ENCODE data around the gene CADM2. TPM values are rescaled to one million over a fixed set of nuclear protein-coding genes. Genes with fewer than 3 reads are reported as not detected.
"Not testable (repeated sequence)": the region's sequence is repeated elsewhere in the genome, so short reads cannot be mapped to it uniquely, and the experiment has no call there.

CADM2 gene
- total RNA-seq, 1 experiment from 2014 or later = not detected

DNA sequence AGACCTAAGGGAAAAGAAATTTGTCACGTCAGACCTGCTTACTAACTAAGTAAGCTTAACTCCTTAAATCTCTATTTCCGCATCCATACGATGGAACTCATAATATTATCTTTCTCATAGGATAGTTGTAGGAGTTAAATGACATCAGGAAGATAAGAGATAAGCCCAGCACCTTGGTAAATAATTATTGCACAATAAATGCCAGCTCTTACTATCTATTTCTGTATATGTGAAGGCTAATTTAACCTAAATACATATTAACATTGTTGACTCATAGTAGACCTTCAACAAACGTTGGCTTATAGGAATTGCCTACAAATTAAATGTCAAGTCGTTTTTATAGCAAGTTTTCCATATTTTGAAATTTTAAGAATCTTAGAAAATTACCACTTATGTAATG is 709.0 kb downstream of the CADM2 start:
- Histone ChIP-seq H3K36me3 (no peaks in the 10 kb centered on the region), H3K27me3 (replicated peaks) (no peaks in the 10 kb centered on the region), H3K4me1 (replicated peaks) (no peaks in the 10 kb centered on the region), H3K4me3 (no peak overlapping the region), H3K27ac (no peak overlapping the region), H3K9me3 (replicated peaks) (no peaks in the 10 kb centered on the region)
- DNase-seq (ENCODE audit: low read depth in 1 of 2, low spot score in 2 of 2) = no peak

DNA sequence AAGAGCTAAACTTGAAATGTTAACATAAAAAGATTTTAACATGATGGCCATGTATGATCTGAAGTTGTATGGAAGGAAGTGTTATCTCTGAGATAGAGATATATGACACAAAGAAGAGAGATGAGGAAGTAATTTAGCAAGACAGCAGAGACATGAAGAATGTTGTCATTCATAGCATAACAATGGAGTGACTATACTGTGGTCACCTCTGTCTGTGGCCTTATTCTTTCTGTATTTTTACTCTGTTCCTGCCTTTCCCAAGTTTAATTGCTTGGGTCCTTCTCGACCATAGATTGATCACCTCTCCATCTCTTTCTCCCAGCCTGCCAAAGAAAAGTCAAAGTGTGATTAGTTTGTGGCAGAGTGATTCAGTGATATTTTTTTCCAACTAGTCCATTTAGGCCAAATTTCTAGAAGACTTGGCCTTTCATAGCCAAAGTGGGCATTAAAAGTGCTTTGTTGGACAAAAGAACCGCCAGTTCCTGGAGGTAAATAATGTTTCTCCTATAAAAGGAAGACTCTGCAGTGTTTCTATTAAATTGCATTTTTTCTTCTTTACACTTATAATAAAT is 711.9 kb downstream of the CADM2 start:
- H3K27me3 ChIP-seq (replicated peaks) = no peaks in the 10 kb centered on the region
- no peaks in the 10 kb centered on the region for H3K4me1 ChIP-seq (replicated peaks)
- no peaks in the 10 kb centered on the region for H3K36me3 ChIP-seq
- H3K27ac ChIP-seq = no peak overlapping the region
- no peaks in the 10 kb centered on the region for H3K9me3 ChIP-seq (replicated peaks)
- no peak for DNase-seq (ENCODE audit: low read depth in 1 of 2, low spot score in 2 of 2)
- no peak overlapping the region for H3K4me3 ChIP-seq

DNA sequence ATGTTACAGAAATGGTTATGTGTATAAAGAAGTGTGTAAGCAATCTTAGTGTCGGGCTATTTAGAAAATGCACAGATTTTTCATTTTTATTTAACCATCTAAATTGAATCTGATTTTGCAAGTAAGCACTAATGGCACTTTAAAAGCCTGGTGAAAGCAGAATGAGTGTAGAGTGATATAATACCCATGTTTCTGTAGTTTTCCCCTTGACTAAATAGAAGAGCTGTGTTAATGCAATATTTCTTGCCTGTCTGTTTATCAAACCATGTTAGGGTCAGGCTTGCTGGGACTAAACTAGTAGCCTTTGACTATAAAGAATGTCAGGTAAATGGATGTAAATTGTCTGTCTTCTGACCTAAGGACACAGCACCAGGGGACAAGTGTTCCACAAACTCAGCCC is 714.0 kb downstream of the CADM2 start:
- Histone ChIP-seq H3K27me3 (replicated peaks) (no peaks in the 10 kb centered on the region), H3K27ac (no peak overlapping the region), H3K36me3 (no peaks in the 10 kb centered on the region), H3K4me3 (no peak overlapping the region), H3K9me3 (replicated peaks) (no peaks in the 10 kb centered on the region), H3K4me1 (replicated peaks) (no peaks in the 10 kb centered on the region)
- DNase-seq (ENCODE audit: low read depth in 1 of 2, low spot score in 2 of 2) = no peak

DNA sequence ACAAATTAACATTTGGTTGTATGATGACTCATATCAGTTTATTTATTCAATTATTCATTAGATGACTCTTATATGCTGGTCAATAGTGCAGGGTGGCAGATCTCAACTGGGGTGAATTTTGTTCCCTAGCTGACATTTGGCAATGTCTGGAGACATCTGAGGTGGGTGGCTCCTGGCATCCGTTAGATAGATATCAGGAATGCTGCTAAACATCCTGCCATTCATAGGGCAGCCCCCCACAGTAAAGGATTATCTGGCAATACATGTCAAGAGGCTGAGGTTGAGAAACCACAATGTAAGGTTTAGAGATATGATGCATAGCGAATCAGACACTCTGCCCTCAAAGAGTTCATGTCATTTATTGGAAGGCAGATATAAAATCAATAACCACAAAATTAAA is 719.9 kb downstream of the CADM2 start:
- DNase-seq (ENCODE audit: low read depth in 1 of 2, low spot score in 2 of 2) = no peak
- Histone ChIP-seq H3K27me3 (replicated peaks) (no peaks in the 10 kb centered on the region), H3K27ac (no peak overlapping the region), H3K36me3 (no peaks in the 10 kb centered on the region), H3K4me3 (no peak overlapping the region), H3K4me1 (replicated peaks) (no peaks in the 10 kb centered on the region), H3K9me3 (replicated peaks) (no peaks in the 10 kb centered on the region)

DNA sequence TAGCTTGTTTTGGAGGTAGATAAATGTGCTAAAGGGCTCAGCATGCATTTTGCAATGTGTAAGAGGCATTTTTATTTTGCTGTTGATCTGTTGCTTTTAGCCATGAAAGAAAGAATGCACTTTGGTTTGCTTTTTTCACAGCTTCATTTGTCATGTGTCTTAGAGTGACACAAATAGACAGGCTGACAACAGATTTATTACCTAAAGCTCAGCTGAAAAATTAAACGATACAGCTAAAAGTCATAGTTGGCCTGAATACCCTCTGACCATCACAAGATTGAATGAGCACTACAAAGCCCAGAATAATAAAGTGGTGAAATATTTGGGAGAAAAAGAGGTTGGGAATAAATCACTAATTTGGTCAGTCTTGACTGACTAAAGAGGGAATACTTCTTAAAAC is 723.1 kb downstream of the CADM2 start:
- Histone ChIP-seq H3K9me3 (replicated peaks) (no peaks in the 10 kb centered on the region), H3K27me3 (replicated peaks) (no peaks in the 10 kb centered on the region), H3K4me1 (replicated peaks) (no peaks in the 10 kb centered on the region), H3K27ac (no peak overlapping the region), H3K36me3 (no peaks in the 10 kb centered on the region), H3K4me3 (no peak overlapping the region)
- DNase-seq (ENCODE audit: low read depth in 1 of 2, low spot score in 2 of 2) = no peak

DNA sequence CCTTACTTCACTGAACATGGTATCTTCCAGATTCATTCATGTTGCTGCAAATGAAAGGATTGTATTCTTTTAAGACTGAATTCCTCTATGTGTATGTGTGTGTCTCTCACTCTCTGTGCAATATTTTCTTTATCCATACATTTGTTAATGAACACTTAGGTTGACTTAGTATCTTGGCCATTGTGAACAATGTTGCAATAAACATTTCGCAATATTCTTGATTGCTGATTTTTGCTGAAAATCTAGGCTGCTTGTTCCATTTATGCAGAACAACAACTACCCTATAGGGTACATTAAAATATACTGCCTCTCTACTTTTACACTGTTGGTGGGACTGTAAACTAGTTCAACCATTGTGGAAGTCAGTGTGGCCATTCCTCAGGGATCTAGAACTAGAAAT is 732.4 kb downstream of the CADM2 start:
- no peaks in the 10 kb centered on the region for H3K27me3 ChIP-seq (replicated peaks)
- no peak overlapping the region for H3K4me3 ChIP-seq
- no peaks in the 10 kb centered on the region for H3K9me3 ChIP-seq (replicated peaks)
- DNase-seq (ENCODE audit: low read depth in 1 of 2, low spot score in 2 of 2) = no peak
- no peak overlapping the region for H3K27ac ChIP-seq
- H3K4me1 ChIP-seq (replicated peaks) = no peaks in the 10 kb centered on the region
- H3K36me3 ChIP-seq = no peaks in the 10 kb centered on the region

DNA sequence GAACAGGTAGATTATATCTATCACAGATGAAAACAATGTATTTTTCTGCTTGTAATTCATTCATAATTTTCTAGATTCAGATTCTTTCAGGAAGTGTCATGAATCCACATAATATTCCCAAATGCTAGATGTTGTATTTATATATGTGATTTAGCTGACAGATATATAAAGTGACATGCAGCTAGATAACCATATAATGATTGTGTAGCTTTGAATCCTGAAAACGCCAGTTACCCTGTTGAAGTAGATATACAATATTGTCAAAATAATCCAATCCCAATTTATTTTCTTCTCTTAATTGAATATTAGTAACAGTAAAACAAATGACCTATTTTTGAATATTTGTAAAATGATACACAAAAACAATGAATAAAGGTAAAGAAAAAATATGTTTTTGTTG is 738.4 kb downstream of the CADM2 start:
- Histone ChIP-seq H3K4me3 (no peak overlapping the region), H3K36me3 (no peaks in the 10 kb centered on the region), H3K27ac (no peak overlapping the region), H3K27me3 (replicated peaks) (no peaks in the 10 kb centered on the region), H3K9me3 (replicated peaks) (no peaks in the 10 kb centered on the region), H3K4me1 (replicated peaks) (no peaks in the 10 kb centered on the region)
- DNase-seq (ENCODE audit: low read depth in 1 of 2, low spot score in 2 of 2) = no peak

DNA sequence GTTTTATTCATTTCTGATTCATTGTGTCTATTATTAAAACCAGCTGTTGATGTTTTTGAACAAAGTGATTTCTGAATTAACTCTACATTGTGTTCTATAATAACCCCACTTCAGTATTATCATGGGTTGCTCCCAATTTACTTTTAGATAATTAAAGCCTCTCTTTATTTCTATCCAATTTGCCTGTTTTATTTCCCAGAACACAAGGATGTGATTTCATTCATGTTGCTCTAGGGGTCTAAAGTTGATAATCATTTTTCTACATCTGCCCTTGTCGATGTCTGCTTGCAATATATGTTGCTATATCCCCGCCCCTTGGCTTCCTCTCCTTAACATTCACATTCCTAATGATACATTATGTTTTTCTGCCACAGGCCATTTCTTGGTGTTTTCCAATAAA is 747.3 kb downstream of the CADM2 start:
- Histone ChIP-seq H3K27ac (no peak overlapping the region), H3K36me3 (no peaks in the 10 kb centered on the region)

DNA sequence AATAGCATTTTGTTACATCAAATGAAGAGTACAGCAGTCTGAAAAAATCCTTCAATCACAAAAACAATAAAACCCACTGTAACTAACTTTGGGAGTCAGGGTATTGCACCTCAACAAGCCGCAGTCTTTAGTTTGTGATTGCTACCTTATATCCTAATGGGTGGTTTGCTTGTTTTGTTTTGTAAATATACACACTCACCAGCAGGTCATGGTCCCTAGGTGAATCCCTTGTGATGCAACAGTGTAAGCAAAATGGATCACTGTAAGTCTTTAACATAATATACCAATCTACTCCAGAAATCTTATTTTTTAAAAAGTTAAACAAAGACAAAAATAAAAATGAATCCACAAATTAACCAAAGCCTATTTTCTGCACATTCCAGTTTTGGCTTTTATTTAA is 749.5 kb downstream of the CADM2 start:
- H3K9me3 ChIP-seq (replicated peaks); H3K4me1 ChIP-seq (replicated peaks); H3K36me3 ChIP-seq; DNase-seq (ENCODE audit: low read depth in 1 of 2, low spot score in 2 of 2); H3K27ac ChIP-seq; H3K4me3 ChIP-seq; H3K27me3 ChIP-seq (replicated peaks): not testable (repeated sequence)

More for the DNA sequence above, 747.3 kb downstream of the CADM2 start:
- H3K4me3 ChIP-seq = no peak overlapping the region
- H3K27me3 ChIP-seq (replicated peaks) = no peaks in the 10 kb centered on the region
- H3K4me1 ChIP-seq (replicated peaks) = no peaks in the 10 kb centered on the region
- DNase-seq (ENCODE audit: low read depth in 1 of 2, low spot score in 2 of 2) = no peak
- H3K9me3 ChIP-seq (replicated peaks) = no peaks in the 10 kb centered on the region

DNA sequence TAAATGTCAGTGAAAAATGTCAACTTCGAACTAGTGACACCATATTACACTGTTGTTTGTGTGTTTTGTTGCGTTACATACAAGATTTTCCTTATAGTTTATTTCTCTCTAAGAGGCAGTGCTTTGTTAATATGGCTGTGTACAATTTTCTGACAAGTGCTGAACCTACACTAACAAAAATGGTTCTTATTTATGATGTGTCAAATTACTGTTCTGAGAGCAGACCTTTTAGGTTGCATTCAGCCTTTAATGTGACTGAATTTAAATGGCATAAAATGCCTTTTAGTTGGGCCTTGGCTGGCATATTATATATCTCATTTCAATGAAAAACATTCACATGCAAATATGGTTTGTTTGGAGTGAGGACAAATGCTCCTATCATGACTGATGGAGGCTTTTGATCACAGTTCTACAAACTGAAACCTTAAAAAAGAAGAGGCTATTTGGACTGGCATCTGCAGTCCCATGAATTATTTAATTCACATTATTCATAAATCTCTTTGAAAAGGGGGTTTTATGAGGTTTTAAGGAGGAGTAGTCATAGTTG is 750.6 kb downstream of the CADM2 start:
- Histone ChIP-seq H3K4me1 (replicated peaks) (no peaks in the 10 kb centered on the region), H3K9me3 (replicated peaks) (no peaks in the 10 kb centered on the region), H3K27ac (no peak overlapping the region), H3K4me3 (no peak overlapping the region), H3K27me3 (replicated peaks) (no peaks in the 10 kb centered on the region), H3K36me3 (no peaks in the 10 kb centered on the region)
- no peak for DNase-seq (ENCODE audit: low read depth in 1 of 2, low spot score in 2 of 2)

DNA sequence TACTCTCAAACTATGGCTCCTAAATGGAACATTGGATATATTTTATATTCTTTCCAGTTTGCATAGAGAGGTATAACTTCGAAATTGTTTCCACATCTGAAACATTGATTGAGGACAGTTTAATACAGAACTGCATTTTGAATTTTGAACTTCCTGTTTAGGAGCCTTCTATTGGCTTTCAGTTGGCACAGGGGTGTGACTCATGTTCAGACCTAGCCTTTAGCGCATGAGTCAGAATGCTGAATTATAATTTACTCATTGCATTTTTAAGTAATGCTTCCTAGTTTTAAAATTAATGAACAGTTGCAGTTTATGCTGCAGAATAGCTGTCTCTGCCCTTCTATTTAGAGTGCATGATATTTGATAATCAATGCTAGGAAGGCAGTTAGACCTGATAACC is 751.7 kb downstream of the CADM2 start:
- Histone ChIP-seq H3K4me1 (replicated peaks) (no peaks in the 10 kb centered on the region), H3K9me3 (replicated peaks) (no peaks in the 10 kb centered on the region), H3K36me3 (no peaks in the 10 kb centered on the region), H3K27me3 (replicated peaks) (no peaks in the 10 kb centered on the region), H3K4me3 (no peak overlapping the region), H3K27ac (no peak overlapping the region)
- DNase-seq (ENCODE audit: low read depth in 1 of 2, low spot score in 2 of 2) = no peak

DNA sequence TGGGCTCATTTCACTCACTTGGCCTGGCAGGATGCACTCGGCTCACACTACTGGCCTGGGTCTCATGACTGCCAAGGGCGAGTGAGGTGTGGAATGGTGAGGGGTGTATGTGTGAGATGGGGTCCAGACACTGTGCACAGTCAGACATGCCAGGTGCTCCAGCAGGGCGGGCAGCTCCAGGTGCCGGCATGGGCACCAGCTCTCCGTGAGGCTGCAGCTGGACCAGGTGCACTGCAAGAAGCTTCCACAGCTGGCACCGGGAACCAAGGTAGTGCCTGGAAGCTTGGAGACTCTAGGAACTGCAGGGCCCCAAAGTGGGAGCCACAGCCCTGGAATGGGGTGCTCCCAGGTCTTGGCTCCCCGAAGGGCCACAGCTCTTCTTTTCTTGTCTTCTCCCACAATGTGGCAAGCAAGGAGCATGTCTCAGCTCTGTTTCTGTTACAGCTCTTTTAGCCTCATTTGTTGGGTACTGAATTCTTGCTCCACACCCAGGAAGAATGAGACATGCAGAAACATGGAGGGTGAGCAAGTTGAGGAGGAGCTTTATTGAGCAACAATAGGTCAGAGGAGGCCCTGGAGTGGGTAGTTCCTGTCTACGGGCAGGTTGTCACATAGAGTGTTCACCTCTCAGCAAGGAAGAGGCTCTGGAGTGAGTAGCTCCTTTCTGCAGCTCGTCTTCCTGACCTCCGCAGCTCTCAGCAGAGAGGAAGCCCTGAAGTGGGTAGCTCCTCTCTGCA is 762.8 kb downstream of the CADM2 start:
- Histone ChIP-seq H3K9me3 (replicated peaks) (no peaks in the 10 kb centered on the region), H3K27me3 (replicated peaks) (no peaks in the 10 kb centered on the region), H3K36me3 (no peaks in the 10 kb centered on the region), H3K27ac (no peak overlapping the region), H3K4me3 (no peak overlapping the region), H3K4me1 (replicated peaks) (no peaks in the 10 kb centered on the region)
- DNase-seq (ENCODE audit: low read depth in 1 of 2, low spot score in 2 of 2) = no peak

DNA sequence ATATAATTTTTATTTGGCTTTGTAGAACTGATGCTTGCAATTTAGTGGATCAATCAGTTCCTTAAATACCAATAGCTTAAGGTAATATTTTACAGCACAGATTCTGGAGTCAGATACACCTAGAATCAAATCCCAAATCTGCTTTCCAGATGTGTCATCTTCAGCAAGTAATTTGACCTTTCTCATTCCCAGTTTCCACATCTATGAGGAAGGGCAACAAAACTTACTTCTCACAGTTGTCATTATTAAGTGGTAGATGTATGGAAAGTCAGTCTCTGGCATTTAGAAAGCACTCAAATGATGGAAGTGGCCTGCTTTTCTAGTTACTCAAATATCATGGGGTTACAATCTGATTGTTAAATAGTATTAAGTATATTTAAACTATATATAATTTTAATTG is 767.0 kb downstream of the CADM2 start:
- Histone ChIP-seq H3K4me1 (replicated peaks) (no peaks in the 10 kb centered on the region), H3K27me3 (replicated peaks) (no peaks in the 10 kb centered on the region), H3K4me3 (no peak overlapping the region), H3K9me3 (replicated peaks) (no peaks in the 10 kb centered on the region), H3K36me3 (no peaks in the 10 kb centered on the region), H3K27ac (no peak overlapping the region)
- no peak for DNase-seq (ENCODE audit: low read depth in 1 of 2, low spot score in 2 of 2)

DNA sequence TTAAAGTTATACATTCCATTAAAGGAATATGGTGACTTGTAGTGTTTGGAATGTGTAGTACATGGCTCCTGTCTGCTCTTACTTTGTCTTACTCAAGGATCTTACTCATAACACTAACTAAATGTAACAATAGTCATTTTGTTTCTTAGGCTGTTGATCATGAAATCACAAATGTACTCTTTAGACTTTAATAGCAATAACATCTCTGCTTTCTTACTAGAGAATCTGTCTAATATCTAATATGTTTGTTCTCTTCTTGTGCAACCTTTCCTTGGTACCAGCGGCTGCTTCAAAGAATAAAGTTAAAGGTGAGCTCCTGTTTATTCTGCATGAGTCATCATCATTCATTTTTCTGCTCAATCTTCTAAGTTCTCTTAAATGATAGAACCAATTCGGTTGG is 767.5 kb downstream of the CADM2 start:
- DNase-seq (ENCODE audit: low read depth in 1 of 2, low spot score in 2 of 2) = no peak
- no peaks in the 10 kb centered on the region for H3K36me3 ChIP-seq
- H3K4me3 ChIP-seq = no peak overlapping the region
- H3K4me1 ChIP-seq (replicated peaks) = no peaks in the 10 kb centered on the region
- no peaks in the 10 kb centered on the region for H3K27me3 ChIP-seq (replicated peaks)
- no peak overlapping the region for H3K27ac ChIP-seq
- no peaks in the 10 kb centered on the region for H3K9me3 ChIP-seq (replicated peaks)

DNA sequence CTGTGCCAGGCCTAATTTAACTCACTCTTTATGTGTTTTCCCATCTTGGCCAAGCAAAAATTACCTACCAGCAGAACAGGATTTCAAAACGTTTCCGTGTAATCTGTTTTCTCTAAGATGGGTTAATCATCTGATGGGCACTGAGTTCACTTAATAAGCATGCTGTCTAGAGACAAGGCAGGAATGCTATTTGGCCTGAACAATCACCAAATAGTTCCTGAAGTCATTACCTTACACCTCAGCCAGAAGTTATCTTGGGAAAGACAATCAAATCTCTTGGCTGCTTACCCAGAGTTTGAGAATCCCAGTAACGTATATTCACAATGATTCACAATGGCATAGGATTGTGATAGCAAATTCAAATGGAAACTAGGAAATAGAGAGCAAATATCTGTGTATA is 779.1 kb downstream of the CADM2 start:
- Histone ChIP-seq H3K4me1 (replicated peaks) (no peaks in the 10 kb centered on the region), H3K36me3 (no peaks in the 10 kb centered on the region), H3K9me3 (replicated peaks) (no peaks in the 10 kb centered on the region), H3K27ac (no peak overlapping the region), H3K27me3 (replicated peaks) (no peaks in the 10 kb centered on the region), H3K4me3 (no peak overlapping the region)
- DNase-seq (ENCODE audit: low read depth in 1 of 2, low spot score in 2 of 2) = no peak

All from SJSA1 (cell line).